ENCODE data around the gene GART. TPM values are rescaled to one million over a fixed set of nuclear protein-coding genes. Genes with fewer than 3 reads are reported as not detected.

Gene GART
- total and polyA plus RNA-seq, 2 donors (not counting 3 experiments of a cell fraction or from before 2014, with no cell fraction given): 12.0 to 112 TPM

DNA sequence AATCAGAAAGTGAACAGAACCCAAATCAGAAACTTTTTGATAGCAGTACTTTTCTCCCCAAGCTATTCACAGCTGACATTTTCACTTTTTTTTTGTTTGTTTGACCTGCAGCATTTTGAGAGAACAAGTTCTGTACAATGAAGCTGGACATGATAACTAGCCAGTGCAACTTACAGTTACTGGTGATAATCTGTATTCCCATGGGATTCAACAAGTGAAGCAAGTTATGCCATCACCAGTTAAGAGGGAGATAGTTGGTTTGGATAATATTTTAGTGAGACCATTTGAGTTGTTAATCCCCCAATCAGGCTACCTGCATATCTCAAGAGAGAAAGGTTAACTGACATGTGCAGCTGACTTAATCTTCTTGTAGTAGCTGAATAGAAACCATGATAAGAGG is 19.0 kb upstream of the GART start:
- CTCF ChIA-PET: no interaction called here
- Histone ChIP-seq H3K79me2 (ENCODE audit: control insufficient read depth, insufficient read depth, low read length) (peaks cover 79% of the 10 kb centered on the region), H3K4me3 (replicated peaks in 1 of 3; ENCODE audit: insufficient read depth in 1 of 3, low read depth in 1 of 3, low read length in 3 of 3) (no peak overlapping the region), H3K27me3 (ENCODE audit: control insufficient read depth in 2 of 2, insufficient read depth in 2 of 2, low read length in 2 of 2) (no peaks in the 10 kb centered on the region), H3K9me3 (replicated peaks; ENCODE audit: control insufficient read depth, insufficient read depth, low read length) (no peaks in the 10 kb centered on the region), H3K36me3 (ENCODE audit: control insufficient read depth in 2 of 2, extremely low read depth in 1 of 2, insufficient read depth in 2 of 2, low read length in 2 of 2) (peaks cover 15 to 47% of the 10 kb centered on the region in 2 experiments), H3K9ac (replicated peaks; ENCODE audit: extremely low read depth, insufficient read depth, low read length) (no peak overlapping the region), H3K27ac (ENCODE audit: insufficient read depth, low read depth, low read length) (no peak overlapping the region), H3K4me1 (ENCODE audit: control insufficient read depth, extremely low read depth, insufficient read depth, low read length) (no peaks in the 10 kb centered on the region), H3K9me1 (replicated peaks; ENCODE audit: control insufficient read depth, extremely low read depth, insufficient read depth, low read length) (no peaks in the 10 kb centered on the region), H3K4me2 (ENCODE audit: insufficient read depth, low read length) (no peak overlapping the region), H2AFZ (ENCODE audit: low read depth, low read length) (no peak overlapping the region), H4K20me1 (replicated peaks; ENCODE audit: control insufficient read depth, extremely low read depth, insufficient read depth, low read length) (peaks cover 12% of the 10 kb centered on the region)
- BruUV-seq (replicated peaks): no TSS peak
- POLR2A ChIA-PET: no interaction called here
- intact Hi-C loops (cut with micrococcal nuclease) (no loop called here), dilution Hi-C loops (cut with MboI; ENCODE audit: extremely low pct_ligation_motif_present, low sequenced_read_pairs) (no loop called here)
- FAIRE-seq (no peak), DNase-seq (ENCODE audit: low read depth, low spot score) (no peak)
- TF ChIP-seq JUN (IDR thresholded peaks at IDR 0.05; ENCODE audit: borderline replicate concordance, insufficient read depth, insufficient read length, low read depth) (no peak), POLR2A (IDR thresholded peaks at IDR 0.05; ENCODE audit: low read depth, low read length) (no peak), POLR2AphosphoS5 (IDR thresholded peaks at IDR 0.05; ENCODE audit: insufficient read depth, low read depth, low read length) (no peak), CTCF (IDR thresholded peaks at IDR 0.05; ENCODE audit: extremely low read depth in 1 of 2, insufficient read depth in 1 of 2, low read depth in 1 of 2, low read length in 2 of 2) (no peak), MYC (IDR thresholded peaks at IDR 0.05; ENCODE audit: low read depth, low read length) (no peak), GATA2 (IDR thresholded peaks at IDR 0.05; ENCODE audit: insufficient read depth, insufficient read length, low read depth, low read length) (no peak), EZH2 (IDR thresholded peaks at IDR 0.05; ENCODE audit: borderline replicate concordance, low read depth, low read length, severe bottlenecking) (no peak), MAX (IDR thresholded peaks at IDR 0.05; ENCODE audit: insufficient read depth, insufficient read length) (no peak), FOS (IDR thresholded peaks at IDR 0.05; ENCODE audit: borderline replicate concordance, insufficient read depth, low read length) (no peak)

Data from endothelial cell of umbilical vein (primary cell).